Body of pancreas (tissue), 4 donors: Measurements from ENCODE around the gene CTTN.

Source experiments
- CTCF ChIP-seq, 7 experiments: fragments of 450-650 bp in 4 of 7; fragments of 200-600 bp in 3 of 7; sonication (generic) in 3 of 7; IDR thresholded peaks; one replicate each; pipeline ENCODE4 v1.5.1; 2016 to 2019; ENCODE audit warnings: antibody characterized with exemption in 7 of 7
- POLR2A ChIP-seq, 3 donors: fragments of 450-650 bp; IDR thresholded peaks; one replicate each; pipeline ENCODE4 v1.6.1; 2016; ENCODE audit warnings: antibody characterized with exemption in 3 of 3, mild to moderate bottlenecking in 2 of 3

GRCh38 chr11:70478166-70478890 lies 80.0 kb downstream of the CTTN start:
- TF ChIP-seq CTCF (IDR thresholded peaks at IDR 0.05) (no peak), POLR2A (IDR thresholded peaks at IDR 0.05) (no peak)
